A549 (cell line): ENCODE data around the gene MACC1. TPM values are rescaled to one million over a fixed set of nuclear protein-coding genes. Genes with fewer than 3 reads are reported as not detected.

Experiments used
- ATAC-seq, 2 experiments: fragments of 200-7000 bp in 1 of 2; fragments of >200 bp in 1 of 2; cut with Nextera tagmentation in 1 of 2; cut with Tn5 transposase in 1 of 2; 3 replicates each; pipeline versions ENCODE4 v1.8.0 to v1.9.1; 2018 to 2020; ENCODE audit warnings: mild to moderate bottlenecking in 1 of 2, moderate library complexity in 1 of 2
- CTCF ChIA-PET: fragments of 300-600 bp; sonication (Branson Sonifier 250); formaldehyde crosslinking; extraction: SDS; loops from one replicate; lab custom pipeline; 2021; ENCODE audit warnings: antibody characterized with exemption, inconsistent platforms; lab: Yijun Ruan, JAX
- POLR2A ChIA-PET: fragments of 350-600 bp; formaldehyde crosslinking; extraction: SDS; loops from one replicate; lab custom pipeline; 2021; ENCODE audit warnings: antibody characterized with exemption, inconsistent platforms; lab: Yijun Ruan, JAX
- DNase-seq, 2 experiments: peaks; one replicate each; pipeline versions ENCODE4 v3.0.0 to v3.0.0-alpha.2; 2011 to 2016; ENCODE audit warnings: low read depth in 1 of 2, low spot score in 1 of 2
- FAIRE-seq: peaks from 2 replicates; lab custom pipeline; 2011; peaks lifted over from hg19 to GRCh38; lab: Jason Lieb, UNC
- H3K27ac ChIP-seq, 2 experiments: fragments of >200 bp; sonication (Bioruptor Twin); formaldehyde crosslinking; 3 replicates each; pipeline ENCODE4 v1.5.1; 2016 to 2017
- H3K4me1 ChIP-seq: fragments of >200 bp; sonication (Bioruptor Twin); formaldehyde crosslinking; 3 replicates; pipeline ENCODE4 v1.6.1; 2016
- H3K4me2 ChIP-seq: fragments of >200 bp; sonication (Bioruptor Twin); formaldehyde crosslinking; 3 replicates; pipeline ENCODE4 v1.6.1; 2016
- H3K4me3 ChIP-seq: fragments of >200 bp; sonication (Bioruptor Twin); formaldehyde crosslinking; 3 replicates; pipeline ENCODE4 v1.5.1; 2016
- H3K9me3 ChIP-seq: fragments of >200 bp; sonication (Bioruptor Twin); formaldehyde crosslinking; 3 replicates; pipeline ENCODE4 v1.6.1; 2016
- BHLHE40 ChIP-seq: IDR thresholded peaks from 2 replicates; pipeline ENCODE4 v1.6.1; 2012; ENCODE audit warnings: low read depth, low read length, inconsistent platforms
- CBX2 ChIP-seq: fragments of 200-600 bp; sonication (generic); IDR thresholded peaks from 2 replicates; pipeline ENCODE4 v1.6.1; 2016; ENCODE audit warnings: low read depth, mild to moderate bottlenecking, borderline replicate concordance
- CHD4 ChIP-seq: fragments of 200-600 bp; sonication (generic); IDR thresholded peaks from 2 replicates; pipeline ENCODE4 v1.6.1; 2016; ENCODE audit warnings: antibody characterized with exemption, mild to moderate bottlenecking, borderline replicate concordance
- EP300 ChIP-seq, 2 experiments: fragments of >200 bp; sonication (Bioruptor Twin); formaldehyde crosslinking; IDR thresholded peaks; 2 replicates in 1 of 2; 3 replicates in 1 of 2; pipeline ENCODE4 v1.6.1; 2016 to 2017
- FOSL2 ChIP-seq, 2 experiments: fragments of 450-650 bp in 1 of 2; fragments of >200 bp in 1 of 2; sonication (Bioruptor Twin) in 1 of 2; formaldehyde crosslinking; IDR thresholded peaks; 2 replicates each; pipeline versions ENCODE4 v1.5.0 to v1.6.1; 2016 to 2020; ENCODE audit warnings: mild to moderate bottlenecking in 1 of 2, moderate library complexity in 1 of 2
- JUN ChIP-seq, 2 experiments: fragments of >200 bp; sonication (Bioruptor Twin); formaldehyde crosslinking; IDR thresholded peaks; 2 replicates in 1 of 2; 3 replicates in 1 of 2; pipeline ENCODE4 v1.6.1; 2016 to 2017
- JUNB ChIP-seq: fragments of >200 bp; sonication (Bioruptor Twin); formaldehyde crosslinking; IDR thresholded peaks from 2 replicates; pipeline ENCODE4 v1.6.1; 2016
- KDM1A ChIP-seq: fragments of 200-600 bp; sonication (generic); IDR thresholded peaks from 2 replicates; pipeline ENCODE4 v1.6.1; 2016; ENCODE audit warnings: low read depth, mild to moderate bottlenecking
- POLR2A ChIP-seq: IDR thresholded peaks from 2 replicates; pipeline ENCODE4 v1.6.1; 2012; ENCODE audit warnings: mild to moderate bottlenecking, low read length
- RAD21 ChIP-seq, 2 experiments: fragments of >200 bp in 1 of 2; sonication (Bioruptor Twin) in 1 of 2; formaldehyde crosslinking in 1 of 2; IDR thresholded peaks in 1 of 2; conservative IDR thresholded peaks in 1 of 2; 2 replicates in 1 of 2; 3 replicates in 1 of 2; pipeline ENCODE4 v1.6.1; 2012 to 2018; ENCODE audit warnings: inconsistent platforms in 1 of 2
- RCOR1 ChIP-seq: fragments of 150-350 bp; IDR thresholded peaks from 2 replicates; pipeline ENCODE4 v1.6.1; 2014; ENCODE audit warnings: antibody characterized with exemption, low read length, low read depth
- SMC3 ChIP-seq: fragments of >200 bp; sonication (Bioruptor Twin); formaldehyde crosslinking; IDR thresholded peaks from 3 replicates; pipeline ENCODE4 v1.6.1; 2018; ENCODE audit warnings: inconsistent platforms
- ZC3H11A ChIP-seq: fragments of 450-650 bp; IDR thresholded peaks from 2 replicates; pipeline ENCODE4 v1.6.1; 2014; ENCODE audit warnings: antibody characterized with exemption, mild to moderate bottlenecking
- ZFP36 ChIP-seq: fragments of 450-650 bp; IDR thresholded peaks from 2 replicates; pipeline ENCODE4 v1.6.1; 2014; ENCODE audit warnings: borderline replicate concordance; ENCODE audit not compliant: partially characterized antibody
- ZSCAN20 ChIP-seq: fragments of 250-450 bp; sonication (Bioruptor Pico); IDR thresholded peaks from 2 replicates; pipeline ENCODE4 v1.8.0; 2022; ENCODE audit warnings: mild to moderate bottlenecking, moderate library complexity
- WGBS: methylation state at CpG from one replicate; pipeline ENCODE4 v1.1.6; 2017; ENCODE audit errors: missing lambda C conversion rate; 5-methylcytosine and 5-hydroxymethylcytosine counted together
- polyA plus RNA-seq, 4 experiments: library from polyadenylated mRNA; depleted of rRNA in 3 of 4; stranded (reverse); fragments of >200 nt; fragmentation: RNase III in 1 of 4; extraction: RNeasy Plus Mini Kit Qiagen cat#74134 plus additional on column Dnase treatment in 1 of 4; gene quantifications; 2 replicates in 3 of 4; 3 replicates in 1 of 4; pipeline ENCODE4 v1.2.3, GENCODE V29; 2011 to 2017
- TF ChIP-seq, protein P1 (sequence below): fragments of 200-600 bp; sonication (generic); IDR thresholded peaks from 2 replicates; pipeline ENCODE4 v1.6.1; 2016; ENCODE audit warnings: antibody characterized with exemption, mild to moderate bottlenecking, moderate library complexity
- TF ChIP-seq, protein P2 (sequence below): fragments of >200 bp; sonication (Bioruptor Twin); formaldehyde crosslinking; IDR thresholded peaks from 3 replicates; pipeline ENCODE4 v1.6.1; 2016
- TF ChIP-seq, protein P3 (sequence below): IDR thresholded peaks from 2 replicates; pipeline ENCODE4 v1.6.1; 2012
- TF ChIP-seq, protein P4 (sequence below): fragments of 450-650 bp; IDR thresholded peaks from 2 replicates; pipeline ENCODE4 v1.6.1; 2014; ENCODE audit warnings: antibody characterized with exemption
- TF ChIP-seq, protein P5 (sequence below): fragments of >200 bp; sonication (Bioruptor Twin); formaldehyde crosslinking; IDR thresholded peaks from 3 replicates; pipeline ENCODE4 v1.5.1; 2016

The MACC1 gene
- polyA plus RNA-seq, 2 of the 4 experiments (the other 2 are of a cell fraction) = 0.01 TPM; not detected in 1

DNA sequence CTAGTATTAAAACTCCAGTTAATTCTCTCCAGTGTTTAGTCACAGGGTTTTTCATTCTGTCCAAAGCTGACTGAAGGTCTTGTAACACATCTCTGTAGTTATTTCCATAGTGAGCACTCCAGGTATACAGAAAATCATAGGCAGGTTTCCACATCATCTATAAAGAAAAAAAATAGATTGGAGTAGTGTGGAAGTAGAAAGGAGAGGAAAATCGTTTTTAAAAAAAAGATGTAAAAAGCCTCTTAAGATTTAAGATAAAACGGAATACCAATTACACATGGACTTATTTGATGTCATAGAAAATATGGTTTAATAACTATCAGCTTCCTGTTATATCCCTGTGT, 76.2 kb downstream of the MACC1 start (continued):
- TF ChIP-seq, protein P1, sequence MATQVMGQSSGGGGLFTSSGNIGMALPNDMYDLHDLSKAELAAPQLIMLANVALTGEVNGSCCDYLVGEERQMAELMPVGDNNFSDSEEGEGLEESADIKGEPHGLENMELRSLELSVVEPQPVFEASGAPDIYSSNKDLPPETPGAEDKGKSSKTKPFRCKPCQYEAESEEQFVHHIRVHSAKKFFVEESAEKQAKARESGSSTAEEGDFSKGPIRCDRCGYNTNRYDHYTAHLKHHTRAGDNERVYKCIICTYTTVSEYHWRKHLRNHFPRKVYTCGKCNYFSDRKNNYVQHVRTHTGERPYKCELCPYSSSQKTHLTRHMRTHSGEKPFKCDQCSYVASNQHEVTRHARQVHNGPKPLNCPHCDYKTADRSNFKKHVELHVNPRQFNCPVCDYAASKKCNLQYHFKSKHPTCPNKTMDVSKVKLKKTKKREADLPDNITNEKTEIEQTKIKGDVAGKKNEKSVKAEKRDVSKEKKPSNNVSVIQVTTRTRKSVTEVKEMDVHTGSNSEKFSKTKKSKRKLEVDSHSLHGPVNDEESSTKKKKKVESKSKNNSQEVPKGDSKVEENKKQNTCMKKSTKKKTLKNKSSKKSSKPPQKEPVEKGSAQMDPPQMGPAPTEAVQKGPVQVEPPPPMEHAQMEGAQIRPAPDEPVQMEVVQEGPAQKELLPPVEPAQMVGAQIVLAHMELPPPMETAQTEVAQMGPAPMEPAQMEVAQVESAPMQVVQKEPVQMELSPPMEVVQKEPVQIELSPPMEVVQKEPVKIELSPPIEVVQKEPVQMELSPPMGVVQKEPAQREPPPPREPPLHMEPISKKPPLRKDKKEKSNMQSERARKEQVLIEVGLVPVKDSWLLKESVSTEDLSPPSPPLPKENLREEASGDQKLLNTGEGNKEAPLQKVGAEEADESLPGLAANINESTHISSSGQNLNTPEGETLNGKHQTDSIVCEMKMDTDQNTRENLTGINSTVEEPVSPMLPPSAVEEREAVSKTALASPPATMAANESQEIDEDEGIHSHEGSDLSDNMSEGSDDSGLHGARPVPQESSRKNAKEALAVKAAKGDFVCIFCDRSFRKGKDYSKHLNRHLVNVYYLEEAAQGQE = no peak
- TF ChIP-seq, protein P2, sequence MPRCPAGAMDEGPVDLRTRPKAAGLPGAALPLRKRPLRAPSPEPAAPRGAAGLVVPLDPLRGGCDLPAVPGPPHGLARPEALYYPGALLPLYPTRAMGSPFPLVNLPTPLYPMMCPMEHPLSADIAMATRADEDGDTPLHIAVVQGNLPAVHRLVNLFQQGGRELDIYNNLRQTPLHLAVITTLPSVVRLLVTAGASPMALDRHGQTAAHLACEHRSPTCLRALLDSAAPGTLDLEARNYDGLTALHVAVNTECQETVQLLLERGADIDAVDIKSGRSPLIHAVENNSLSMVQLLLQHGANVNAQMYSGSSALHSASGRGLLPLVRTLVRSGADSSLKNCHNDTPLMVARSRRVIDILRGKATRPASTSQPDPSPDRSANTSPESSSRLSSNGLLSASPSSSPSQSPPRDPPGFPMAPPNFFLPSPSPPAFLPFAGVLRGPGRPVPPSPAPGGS = no peak
- TF ChIP-seq ZC3H11A (no peak), EP300 (IDR thresholded peaks at IDR 0.05) (no peak)

DNA sequence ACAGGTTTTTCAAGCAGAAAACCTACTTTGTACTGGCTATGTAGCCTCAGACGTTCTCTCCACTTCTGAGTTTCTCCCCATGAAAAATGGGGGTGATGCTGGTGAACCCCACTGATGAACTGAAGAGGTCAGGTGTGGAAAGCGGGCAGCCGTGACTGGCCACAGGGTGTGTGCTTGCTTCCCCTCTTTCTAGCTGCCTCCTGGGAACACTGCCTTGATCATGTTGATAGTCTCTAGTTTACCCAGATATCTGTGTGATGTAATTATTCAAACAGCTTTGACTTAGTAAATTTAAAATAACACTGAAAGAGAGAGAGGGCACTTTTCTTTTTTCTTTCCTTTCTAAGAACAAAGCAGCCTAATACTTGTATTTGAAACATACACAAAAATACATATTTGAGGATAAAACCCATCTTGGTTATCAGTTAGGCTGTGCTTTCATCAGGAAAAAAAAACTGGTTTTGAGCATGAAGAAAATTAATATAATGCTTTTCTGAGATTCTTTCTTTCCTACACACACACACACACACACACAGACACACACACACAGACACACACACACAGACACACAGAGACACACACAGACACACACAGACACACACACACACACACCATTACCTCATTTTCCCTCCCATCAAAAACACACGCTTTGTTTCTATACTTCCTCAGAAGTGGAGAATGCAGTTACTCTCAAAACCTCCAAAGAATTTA, 76.7 kb downstream of the MACC1 start:
- POLR2A ChIA-PET = no interaction called here
- DNase-seq = no peak
- Histone ChIP-seq H3K4me2 (no peak overlapping the region), H3K27ac (no peak overlapping the region), H3K9me3 (no peaks in the 10 kb centered on the region), H3K4me3 (no peak overlapping the region), H3K4me1 (no peaks in the 10 kb centered on the region)
- TF ChIP-seq ZSCAN20 (CRISPR knock-in tag) (no peak), RCOR1 (no peak), JUN (IDR thresholded peaks at IDR 0.05) (no peak), CBX2 (no peak), KDM1A (no peak), FOSL2 (IDR thresholded peaks at IDR 0.05) (no peak), FOSL2 (CRISPR knock-in tag; IDR thresholded peaks at IDR 0.05) (no peak), ZC3H11A (no peak), POLR2A (no peak), JUNB (no peak), SMC3 (no peak), RAD21 (conservative IDR thresholded peaks at IDR 0.05 in 1 of 2, IDR thresholded peaks at IDR 0.05 in 1 of 2) (no peak), ZFP36 (no peak), CHD4 (no peak), BHLHE40 (no peak)
- TF ChIP-seq, protein P3, sequence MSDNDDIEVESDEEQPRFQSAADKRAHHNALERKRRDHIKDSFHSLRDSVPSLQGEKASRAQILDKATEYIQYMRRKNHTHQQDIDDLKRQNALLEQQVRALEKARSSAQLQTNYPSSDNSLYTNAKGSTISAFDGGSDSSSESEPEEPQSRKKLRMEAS = no peak
- TF ChIP-seq, protein P2 = no peak
- TF ChIP-seq, protein P4, sequence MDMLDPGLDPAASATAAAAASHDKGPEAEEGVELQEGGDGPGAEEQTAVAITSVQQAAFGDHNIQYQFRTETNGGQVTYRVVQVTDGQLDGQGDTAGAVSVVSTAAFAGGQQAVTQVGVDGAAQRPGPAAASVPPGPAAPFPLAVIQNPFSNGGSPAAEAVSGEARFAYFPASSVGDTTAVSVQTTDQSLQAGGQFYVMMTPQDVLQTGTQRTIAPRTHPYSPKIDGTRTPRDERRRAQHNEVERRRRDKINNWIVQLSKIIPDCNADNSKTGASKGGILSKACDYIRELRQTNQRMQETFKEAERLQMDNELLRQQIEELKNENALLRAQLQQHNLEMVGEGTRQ = no peak
- TF ChIP-seq, protein P5, sequence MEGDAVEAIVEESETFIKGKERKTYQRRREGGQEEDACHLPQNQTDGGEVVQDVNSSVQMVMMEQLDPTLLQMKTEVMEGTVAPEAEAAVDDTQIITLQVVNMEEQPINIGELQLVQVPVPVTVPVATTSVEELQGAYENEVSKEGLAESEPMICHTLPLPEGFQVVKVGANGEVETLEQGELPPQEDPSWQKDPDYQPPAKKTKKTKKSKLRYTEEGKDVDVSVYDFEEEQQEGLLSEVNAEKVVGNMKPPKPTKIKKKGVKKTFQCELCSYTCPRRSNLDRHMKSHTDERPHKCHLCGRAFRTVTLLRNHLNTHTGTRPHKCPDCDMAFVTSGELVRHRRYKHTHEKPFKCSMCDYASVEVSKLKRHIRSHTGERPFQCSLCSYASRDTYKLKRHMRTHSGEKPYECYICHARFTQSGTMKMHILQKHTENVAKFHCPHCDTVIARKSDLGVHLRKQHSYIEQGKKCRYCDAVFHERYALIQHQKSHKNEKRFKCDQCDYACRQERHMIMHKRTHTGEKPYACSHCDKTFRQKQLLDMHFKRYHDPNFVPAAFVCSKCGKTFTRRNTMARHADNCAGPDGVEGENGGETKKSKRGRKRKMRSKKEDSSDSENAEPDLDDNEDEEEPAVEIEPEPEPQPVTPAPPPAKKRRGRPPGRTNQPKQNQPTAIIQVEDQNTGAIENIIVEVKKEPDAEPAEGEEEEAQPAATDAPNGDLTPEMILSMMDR = no peak
- FAIRE-seq = no peak
- no peak for ATAC-seq
- CTCF ChIA-PET = no interaction called here
- WGBS = 66% methylated on average over 4 of the region's 4 CpGs
